Right forelimb (tissue), 1 donor: ENCODE measurements around the gene NANOGP8.
"Not testable (repeated sequence)": the region's sequence is repeated elsewhere in the genome, so short reads cannot be mapped to it uniquely, and the experiment has no call there.

Experiments used
- DNase-seq: peaks from one replicate; pipeline ENCODE4 v3.0.0-alpha.2; 2018

Gene NANOGP8

DNA sequence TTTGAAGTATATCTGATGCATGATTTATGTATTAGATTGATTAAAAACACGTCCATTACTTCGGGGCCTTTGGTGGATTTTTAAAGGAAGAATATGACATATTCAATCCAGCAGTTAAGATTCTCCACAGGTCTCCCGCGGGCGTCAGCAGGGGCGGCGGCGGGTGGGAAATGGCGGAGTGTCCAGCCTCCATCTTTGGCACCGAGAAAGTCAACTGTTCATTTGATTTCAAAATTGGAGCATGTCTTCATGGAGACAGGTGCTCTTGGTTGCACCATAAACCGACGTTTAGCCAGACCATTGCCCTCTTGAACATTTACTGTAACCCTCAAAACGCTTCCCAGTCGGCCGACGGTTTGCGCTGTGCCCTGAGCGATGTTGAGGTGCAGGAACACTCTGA, 7.2 kb upstream of the NANOGP8 start:
- no peak for DNase-seq

DNA sequence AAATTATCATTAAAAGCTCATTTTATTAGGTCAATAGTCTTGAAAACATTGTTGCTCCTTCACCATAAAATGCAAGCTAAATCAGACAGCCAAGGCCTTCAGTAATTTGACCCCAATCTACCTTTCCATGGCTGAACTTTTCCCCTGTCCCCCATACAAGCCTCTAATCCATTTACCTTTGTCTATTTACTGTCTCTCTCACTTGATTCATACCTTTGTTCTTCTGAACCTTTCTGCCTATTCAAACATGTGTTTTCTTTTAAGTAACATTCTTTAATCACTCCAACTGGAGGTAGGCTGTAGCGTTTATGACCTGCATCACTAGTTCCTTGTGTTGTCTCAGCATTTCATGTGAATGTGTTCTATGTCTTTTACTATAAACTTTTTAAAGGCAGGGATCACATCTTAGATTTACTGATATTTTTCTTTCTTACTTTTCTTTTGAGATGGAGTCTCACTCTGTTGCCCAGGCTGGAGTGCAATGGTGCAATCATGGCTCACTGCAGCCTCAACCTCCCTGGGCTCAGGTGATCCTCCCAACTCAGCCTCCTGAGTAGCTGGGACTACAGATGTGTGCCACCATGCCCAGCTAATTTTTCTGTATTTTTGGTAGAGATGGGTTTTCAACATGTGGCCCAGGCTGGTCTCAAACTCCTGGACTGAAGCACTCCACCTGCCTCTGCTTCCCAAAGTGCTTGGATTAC, 5.2 kb upstream of the NANOGP8 start:
- DNase-seq = no peak

DNA sequence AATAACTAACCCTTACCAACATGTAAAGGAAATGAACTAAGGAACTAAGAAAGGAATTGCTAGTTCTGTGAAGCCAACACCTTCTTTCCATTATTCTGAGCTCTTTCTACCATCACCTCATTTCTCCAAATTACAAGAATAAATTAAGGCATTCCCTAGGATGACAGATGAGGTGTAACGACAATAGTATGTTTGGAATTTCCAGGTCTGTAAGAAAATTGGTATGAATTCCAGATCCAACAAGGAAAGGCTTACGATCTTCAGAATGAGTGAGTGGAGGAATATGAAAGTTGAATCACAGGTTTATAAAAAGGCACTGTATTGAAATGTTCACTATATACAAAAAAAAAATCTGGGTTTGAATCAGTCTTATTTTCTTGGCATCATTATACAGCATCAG, 4.5 kb upstream of the NANOGP8 start:
- no peak for DNase-seq

DNA sequence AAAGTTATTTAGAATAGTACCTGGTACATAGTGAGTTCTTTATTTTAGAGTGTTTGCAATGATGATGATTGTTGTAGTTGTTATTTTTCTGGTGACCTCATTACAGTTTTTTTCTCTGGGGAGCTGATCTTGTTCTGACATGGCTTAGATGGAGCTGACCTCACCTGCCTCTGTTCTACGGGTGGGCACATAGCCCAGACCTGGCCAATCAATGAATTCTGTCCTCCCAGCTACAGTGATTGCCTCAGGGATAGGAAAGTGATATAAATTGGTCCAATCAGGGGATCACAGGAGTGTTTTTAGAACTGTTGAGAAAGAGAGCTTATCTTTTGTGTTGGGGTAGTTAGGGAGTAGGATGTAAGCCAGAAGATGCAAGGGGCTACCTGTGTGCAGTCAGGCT, 3.2 kb upstream of the NANOGP8 start:
- no peak for DNase-seq

DNA sequence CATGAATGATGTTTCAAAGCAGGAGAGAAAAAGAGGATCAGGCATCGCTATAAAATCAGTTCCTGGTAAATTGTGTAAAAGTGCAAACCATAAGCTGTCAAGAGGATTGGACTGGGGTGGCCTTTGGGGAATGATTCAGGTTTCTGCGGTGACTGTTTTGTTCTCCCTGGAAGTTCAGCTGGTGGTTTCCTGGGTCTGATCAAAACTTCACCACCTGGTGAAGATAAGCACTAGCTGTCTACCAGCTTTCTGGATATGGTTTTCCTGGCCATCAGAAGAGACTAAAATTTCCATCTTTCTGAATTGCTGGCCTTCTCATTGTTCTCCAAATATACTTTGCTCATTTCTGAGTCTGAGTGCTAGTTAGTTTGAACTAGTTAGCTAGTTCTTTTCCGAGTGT, 2.7 kb upstream of the NANOGP8 start:
- no peak for DNase-seq

DNA sequence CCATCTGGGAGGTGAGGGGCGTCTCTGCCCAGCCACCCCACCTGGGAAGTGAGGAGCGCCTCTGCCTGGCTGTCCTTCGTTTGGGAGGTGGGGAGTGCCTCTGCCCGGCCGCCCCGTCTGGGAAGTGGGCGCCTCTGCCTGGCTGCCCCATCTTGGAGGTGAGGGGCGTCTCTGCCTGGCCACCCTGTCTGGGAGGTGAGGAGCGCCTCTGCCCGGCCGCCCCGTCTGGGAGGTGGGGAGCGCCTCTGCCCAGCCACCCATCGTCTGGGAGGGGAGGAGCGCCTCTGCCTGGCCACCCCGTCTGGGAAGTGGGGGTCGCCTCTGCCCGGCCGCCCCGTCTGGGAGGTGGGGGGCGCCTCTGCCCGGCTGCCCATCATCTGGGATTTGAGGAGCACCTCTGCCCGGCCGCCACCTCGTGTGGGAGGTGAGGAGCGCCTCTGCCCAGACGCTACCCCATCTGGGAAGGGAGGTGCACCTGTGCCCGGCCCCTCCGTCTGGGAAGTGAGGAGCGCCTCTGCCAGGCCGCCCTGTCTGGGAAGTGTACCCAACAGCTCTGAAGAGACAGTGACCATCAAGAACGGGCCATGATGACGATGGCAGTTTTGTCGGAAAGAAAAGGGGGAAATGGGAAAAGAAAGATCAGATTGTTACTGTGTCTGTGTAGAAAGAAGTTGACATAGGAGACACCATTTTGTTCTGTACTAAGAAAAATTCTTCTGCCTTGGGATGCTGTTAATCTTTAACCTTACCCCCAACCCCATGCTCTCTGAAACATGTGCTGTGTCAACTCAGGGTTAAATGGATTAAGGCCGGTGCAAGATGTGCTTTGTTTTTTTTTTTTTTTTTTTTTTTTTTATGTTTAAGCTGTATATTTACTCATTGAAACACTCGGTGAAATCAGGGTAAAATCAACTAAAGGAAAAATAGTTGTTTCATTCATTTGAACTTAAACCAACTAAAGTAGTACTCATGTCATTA, 2.4 kb downstream of the NANOGP8 start:
- not testable (repeated sequence) for DNase-seq

DNA sequence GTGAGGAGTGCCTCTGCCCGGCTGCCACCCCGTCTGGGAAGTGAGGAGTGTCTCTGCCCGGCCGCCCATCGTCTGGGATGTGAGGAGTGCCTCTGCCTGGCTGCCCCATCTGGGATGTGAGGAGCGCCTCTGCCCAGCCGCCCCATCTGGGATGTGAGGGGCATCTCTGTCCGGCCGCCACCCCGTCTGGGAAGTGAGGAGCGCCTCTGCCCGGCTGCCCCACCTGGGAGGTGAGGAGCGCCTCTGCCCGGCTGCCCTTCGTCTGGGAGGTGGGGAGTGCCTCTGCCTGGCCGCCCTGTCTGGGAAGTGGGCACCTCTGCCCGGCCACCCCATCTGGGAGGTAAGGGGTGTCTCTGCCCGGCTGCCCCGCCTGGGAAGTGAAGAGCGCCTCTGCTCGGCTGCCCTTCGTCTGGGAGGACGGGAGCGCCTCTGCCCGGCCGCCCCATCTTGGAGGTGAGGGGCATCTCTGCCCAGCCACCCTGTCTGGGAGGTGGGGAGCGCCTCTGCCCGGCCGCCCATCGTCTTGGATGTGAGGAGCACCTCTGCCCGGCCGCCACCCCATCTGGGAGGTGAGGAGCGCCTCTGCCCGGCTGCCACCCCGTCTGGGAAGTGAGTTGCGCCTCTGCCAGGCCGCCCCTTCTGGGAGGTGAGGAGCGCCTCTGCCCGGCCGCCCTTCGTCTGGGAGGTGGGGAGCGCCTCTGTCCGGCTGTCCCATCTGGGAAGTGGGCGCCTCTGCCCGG, 3.3 kb downstream of the NANOGP8 start:
- not testable (repeated sequence) for DNase-seq

DNA sequence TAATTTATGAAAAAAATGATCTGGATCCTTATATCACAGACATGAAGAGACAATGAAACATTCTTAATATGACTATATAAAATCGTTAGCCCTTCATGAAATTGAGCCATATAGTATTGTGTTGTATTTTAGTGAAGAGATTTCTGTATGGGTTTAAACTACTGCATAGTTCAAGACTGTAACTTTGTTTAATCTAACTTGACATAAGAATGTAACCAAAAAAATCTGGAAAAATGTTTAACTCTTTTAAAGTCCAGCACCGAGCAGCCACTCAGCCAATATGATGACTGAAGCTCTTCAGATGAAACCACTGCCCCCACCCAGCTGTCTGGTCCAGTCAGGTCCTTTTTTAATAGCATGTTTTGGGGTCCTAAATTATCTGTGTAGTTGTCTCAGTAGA, 4.9 kb downstream of the NANOGP8 start:
- no peak for DNase-seq

DNA sequence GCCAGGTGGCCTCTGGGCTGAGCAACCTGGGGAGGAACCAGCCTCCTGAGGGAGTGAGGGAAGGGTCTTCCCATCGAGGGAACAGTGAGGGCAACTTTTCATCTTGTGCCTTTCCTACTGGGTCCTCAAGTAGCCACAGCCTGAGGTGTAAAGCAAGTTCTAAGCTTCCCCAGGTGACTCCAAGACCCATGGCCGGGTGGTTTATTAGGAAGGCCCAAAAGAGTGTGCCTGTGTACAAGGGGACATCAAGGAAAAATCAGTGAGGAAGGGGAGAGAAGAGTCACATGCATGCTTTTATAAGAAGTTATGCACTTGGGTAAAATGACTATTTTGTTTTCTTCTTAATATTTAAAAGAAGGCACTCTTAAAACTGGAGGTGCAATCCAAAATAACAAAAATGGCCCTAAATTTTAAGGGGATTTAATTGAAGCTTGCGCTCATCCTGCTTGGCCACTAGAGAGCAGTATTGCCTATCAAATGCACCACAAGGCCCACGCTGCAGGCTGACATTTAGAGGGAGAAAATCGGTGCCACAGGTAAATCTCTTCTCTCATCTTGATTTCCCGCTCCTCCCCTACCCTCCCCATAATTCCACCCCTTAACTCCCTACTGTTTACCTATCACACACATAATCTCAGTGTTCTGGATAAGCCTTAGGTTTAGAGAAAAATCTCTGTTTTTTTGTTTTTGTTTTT, 6.7 kb downstream of the NANOGP8 start:
- DNase-seq = no peak

DNA sequence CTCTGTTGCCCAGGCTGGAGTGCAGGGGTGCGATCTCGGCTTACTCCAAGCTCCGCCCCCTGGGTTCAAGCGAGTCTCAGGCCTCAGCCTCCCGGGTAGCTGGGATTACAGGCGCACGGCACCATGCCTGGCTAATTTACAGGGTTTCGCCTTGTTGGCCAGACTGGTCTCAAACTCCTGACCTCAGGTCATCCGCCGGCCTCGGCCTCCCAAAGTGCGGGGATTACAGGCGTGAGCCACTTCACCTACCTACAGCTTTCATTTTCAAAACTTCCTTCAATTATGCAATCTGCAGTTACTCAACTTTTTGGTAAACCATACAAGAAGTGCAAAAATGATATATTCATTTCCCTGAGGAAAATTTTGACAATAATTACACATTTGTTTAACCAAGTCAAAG, 14.0 kb downstream of the NANOGP8 start:
- no peak for DNase-seq

DNA sequence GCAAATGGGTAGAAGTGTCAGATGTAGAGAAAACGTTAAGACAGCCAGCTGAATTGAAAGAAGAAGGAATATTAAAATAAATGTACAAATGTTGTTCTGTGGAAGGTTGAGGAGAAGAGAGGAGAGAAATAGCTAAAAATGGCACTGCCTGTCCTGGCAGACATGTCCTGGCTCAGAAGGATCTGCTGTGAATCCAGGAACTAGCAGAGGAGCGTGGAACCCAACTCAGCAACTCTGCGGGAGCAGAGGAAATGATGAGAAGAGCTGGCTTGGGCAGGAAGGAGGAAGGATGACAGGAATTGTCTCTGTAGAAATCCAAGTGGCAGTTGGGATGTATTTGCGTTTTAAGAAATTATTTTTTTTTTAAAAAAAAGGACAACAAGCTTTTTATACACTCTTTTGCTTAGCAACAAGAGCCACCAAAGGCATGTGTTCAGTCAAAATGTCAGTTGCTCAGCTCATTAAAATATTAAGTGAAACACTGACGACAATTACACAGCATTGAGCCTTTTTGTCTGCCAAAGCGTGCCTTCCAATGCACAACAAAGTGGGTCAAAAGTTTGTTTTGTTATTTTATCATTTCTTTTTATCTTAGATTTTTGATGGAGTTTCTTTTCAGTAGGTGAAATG, 16.1 kb downstream of the NANOGP8 start:
- no peak for DNase-seq

DNA sequence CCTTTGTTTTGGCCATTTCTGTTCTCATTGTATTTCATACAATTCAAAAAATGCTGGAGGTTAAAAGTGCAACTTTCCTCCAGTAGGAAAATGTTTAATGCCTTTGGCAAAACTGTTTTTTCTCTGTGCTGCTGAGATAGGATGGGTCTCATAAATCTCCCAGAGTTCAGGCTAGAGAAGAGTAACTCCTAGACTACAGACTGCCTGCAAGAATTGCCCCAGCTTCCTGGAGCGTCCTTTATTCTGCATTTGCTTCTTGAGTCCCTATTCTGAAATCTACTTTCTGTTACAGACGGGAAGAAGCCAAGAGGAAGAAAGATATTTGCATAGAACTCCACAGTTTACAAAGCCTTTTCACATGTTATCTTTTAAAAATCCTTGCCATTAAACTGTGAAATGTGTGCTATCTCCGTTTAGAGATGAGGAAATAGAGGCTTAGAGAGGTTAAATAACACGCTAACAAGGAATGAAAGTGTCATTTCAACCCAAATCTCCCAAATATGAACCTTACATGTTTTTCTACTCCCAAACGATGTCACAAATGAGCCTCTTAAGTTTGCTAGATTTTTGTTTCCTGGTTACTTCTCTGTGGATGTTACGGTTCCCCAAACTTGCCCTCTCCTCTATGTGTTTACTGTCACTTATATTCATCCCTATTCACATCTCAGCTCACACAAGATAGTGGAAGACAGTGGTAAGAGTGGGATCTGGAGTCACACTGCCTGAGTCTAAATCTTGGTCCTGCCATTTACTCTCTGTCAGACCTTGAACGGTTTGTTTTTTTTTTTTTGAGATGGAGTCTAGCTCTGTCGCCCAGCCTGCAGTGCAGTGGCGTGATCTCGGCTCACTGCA, 17.4 kb downstream of the NANOGP8 start:
- no peak for DNase-seq

DNA sequence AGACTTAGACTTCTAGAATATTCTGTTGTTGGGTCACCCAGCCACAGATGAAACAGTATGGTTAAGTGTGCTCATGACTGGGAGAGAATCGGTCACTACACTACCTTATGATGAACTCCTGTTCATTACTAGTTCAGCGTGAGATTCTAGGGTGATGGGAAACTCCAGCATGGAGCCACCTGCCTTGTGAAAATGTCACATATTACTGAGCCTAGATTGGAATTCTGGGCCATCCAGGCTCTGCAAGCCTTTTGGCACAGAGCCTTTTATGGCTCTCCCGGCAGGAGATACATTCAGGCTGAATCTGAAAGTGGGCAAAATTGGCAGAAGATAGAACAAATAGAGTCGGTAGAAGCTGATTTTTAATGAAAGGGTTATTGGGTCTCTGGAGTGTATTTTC, 19.0 kb downstream of the NANOGP8 start:
- DNase-seq = no peak

DNA sequence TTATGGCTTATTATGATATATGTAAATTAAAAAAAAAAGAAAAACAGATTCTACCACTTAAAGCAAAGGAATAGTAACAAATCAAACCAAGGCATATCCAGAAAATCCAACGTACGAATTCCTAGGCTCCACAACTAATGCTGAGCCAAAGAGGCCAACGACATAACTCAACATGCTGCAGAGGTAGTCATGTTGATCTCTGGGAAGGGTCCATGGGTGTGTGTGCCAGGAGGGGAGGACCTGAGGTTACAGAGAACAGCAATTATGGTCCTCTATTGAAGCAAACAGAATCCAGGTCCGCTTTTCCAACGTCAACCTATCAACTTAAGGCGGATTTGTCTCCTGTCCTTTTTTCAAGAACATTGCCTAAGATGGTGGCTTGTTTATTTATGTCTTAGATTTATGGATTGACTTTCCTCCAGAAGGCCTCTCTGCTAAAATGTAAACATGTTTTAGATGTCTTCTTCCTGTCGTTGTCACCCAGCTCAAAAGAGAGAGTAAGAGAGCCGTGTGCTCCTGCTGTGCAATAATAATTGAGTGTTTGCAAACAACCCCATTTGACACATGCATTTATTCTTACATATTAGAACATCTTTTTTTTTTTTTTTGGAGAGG, 20.4 kb downstream of the NANOGP8 start:
- no peak for DNase-seq

DNA sequence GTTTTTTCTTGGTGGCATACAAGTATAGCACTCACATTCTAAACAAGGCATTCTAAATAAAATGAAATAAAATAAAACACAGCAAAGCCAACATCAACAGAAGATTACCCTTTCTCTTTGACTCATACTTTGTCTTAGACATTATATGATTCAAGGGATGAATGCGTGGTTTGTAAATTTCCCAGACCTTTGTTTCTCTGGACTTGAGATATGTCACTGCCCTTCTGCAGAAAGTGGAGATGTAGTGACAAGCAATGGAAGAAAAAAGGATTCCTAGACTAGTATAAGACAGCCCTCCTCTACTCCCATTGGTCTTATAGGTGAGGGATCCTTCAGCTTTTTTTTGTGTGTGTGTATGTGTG, 22.4 kb downstream of the NANOGP8 start:
- no peak for DNase-seq

DNA sequence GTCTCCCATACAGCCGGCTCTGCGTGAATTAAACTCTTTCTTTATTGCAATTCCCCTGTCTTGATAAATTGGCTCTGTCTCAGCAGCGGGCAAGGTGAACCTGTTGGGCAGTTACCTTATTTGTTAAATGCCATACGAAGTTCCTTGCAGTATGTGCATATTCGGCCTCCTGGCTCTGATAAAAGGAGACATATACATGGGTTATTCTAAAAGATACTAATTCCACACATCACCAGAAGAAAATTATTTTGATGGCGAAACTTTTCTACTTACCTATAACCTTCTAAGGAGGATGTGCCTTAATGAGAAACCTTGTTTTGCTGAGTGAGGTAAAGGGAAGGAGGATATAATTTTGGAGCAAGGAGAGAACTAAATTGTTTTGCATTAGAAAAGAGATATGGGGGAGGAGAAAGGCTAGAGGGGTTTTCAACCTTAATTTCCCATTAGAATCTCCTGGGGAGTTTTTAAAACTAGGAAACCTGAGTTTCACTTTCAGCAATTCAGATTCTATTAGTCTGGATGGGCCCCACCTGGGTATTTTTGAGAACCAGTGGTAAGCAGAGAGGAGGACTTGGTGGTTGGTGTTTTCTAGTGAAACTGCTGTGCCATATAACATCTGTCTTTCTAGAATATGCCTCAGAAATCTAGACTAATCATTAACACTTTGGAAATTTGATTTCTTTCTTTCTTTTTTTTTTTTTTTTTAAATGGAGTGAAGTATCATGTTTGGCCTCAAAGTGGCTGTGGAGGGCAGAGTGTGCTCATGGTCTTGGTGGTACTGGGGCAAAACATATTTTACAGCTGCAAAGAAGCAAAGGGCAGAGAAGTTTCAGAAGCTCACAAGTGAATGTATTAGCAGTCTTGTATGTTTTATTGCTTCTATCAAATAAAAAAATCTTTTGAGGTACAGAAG, 23.0 kb downstream of the NANOGP8 start:
- no peak for DNase-seq

DNA sequence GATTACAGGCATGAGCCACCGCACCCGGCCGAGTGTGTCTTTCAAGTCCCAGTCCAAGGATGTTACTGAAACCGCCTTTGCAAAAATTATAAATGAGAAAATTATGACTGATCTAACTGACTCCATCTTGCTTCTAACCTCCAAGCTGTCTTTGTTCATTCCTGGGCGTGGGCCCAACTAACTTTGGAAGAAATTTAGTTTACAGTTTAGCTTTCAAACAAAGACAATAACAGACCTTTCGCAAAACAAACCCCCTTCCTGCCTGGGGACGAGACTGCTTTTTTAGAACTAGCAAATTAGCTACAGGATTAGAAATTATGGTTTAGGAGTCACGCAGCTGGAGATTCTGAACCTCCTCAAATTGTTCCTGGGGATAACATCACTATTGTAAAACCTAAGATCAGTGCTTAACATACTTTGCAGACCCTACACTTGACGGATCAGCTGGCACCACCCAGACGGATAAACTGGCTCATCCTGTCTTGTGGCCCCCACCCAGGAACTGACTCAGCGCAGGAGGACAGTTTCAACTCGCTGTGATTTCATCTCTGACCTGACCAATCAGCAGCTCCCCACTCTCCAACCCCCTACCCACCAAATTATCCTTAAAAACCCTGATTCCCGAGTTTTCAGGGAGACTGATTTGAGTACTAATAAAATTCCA, 23.8 kb downstream of the NANOGP8 start:
- DNase-seq = no peak

DNA sequence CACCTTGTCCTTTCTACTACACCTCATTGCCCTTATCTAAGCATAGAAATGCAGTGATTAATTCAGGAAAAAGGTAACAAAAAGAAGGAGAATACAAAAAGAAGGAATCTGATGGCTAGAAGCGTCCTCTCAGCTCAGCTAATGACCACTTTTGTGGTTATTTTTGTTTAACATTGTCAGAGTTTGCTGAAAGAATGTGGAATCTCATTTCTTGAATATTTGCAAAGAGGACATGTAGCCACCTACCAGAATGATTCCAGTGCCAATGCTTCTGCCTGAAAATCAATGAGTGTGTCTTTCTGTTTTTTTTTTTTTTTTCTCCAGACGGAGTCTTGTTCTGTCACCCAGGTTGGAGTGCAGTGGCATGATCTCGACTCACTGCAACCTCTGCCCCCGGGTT, 24.5 kb downstream of the NANOGP8 start:
- no peak for DNase-seq

DNA sequence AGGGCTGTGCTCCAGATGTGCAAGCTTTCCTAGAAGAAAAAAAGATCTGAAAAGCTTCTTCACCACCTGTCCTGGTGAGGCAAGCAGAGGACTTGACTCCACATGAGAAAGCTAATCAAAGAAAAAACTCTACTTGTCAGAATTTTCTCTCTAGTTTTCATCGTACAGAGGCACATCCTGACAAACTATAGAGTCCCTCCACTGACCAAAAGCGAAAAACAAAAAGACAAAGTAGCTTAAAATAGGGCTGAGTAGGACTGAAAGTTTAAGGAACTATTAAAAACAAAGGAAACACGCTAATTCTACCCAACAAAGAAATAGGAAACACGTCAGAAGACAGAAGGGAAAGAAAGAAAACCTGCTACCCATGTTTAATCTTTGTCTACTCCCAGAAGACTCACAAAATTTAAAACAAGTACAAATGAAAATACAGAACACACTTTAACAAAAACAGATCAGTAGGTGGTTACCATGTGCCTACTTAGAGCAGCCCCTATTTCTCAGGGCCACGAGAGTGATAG, 26.5 kb downstream of the NANOGP8 start:
- DNase-seq = no peak
